HCT116 (cell line): ENCODE measurements around the gene IL37. TPM values are rescaled to one million over a fixed set of nuclear protein-coding genes. Genes with fewer than 3 reads are reported as not detected.

Source experiments
- ATAC-seq: fragments of 200-7000 bp; cut with Tn5 transposase; 2 replicates; pipeline ENCODE4 v1.9.1; 2020; ENCODE audit warnings: mild to moderate bottlenecking, moderate library complexity
- BruUV-seq: library from RNA; stranded (reverse); fragments of 400-500 nt; replicated peaks from 2 replicates; lab custom pipeline; 2021; lab: Mats Ljungman, UMichigan
- CTCF ChIA-PET: fragments of 300-600 bp; sonication (Branson Sonifier 250); formaldehyde crosslinking; loops from one replicate; lab custom pipeline; 2021; ENCODE audit warnings: antibody characterized with exemption; lab: Charles Lee
- POLR2A ChIA-PET: fragments of 300-600, 350-600 bp; sonication (Branson Sonifier 250); formaldehyde crosslinking; loops from one replicate; lab custom pipeline; 2021; ENCODE audit warnings: antibody characterized with exemption; lab: Charles Lee
- RAD21 ChIA-PET, 2 experiments: fragments of 300-600 bp; sonication (Branson Sonifier 250); formaldehyde crosslinking; loops; one replicate each; lab custom pipeline; 2023; ENCODE audit warnings: low total read pairs in 2 of 2; ENCODE audit not compliant: uncharacterized antibody in 2 of 2, unreplicated experiment in 2 of 2, low non-redundant PET in 1 of 2; lab: Charles Lee
- DNase-seq: peaks from one replicate; pipeline ENCODE4 v3.0.0-alpha.2; 2010; ENCODE audit warnings: low read depth, low spot score
- H2AFZ ChIP-seq: fragments of 200-600 bp; shearing (Covaris generic), sonication (generic); 2 replicates; pipeline ENCODE4 v1.6.1; 2017; ENCODE audit warnings: low read depth, mixed run types, mixed read lengths, antibody characterized with exemption, low read length; ENCODE audit not compliant: poor library complexity, severe bottlenecking
- H3K27ac ChIP-seq: 2 replicates; pipeline ENCODE4 v1.5.1; 2012; ENCODE audit warnings: low read depth, low read length
- H3K27me3 ChIP-seq: fragments of 200-600 bp; sonication (generic); 2 replicates; pipeline ENCODE4 v1.6.1; 2016; ENCODE audit warnings: mixed run types, low read length, mixed read lengths; ENCODE audit not compliant: insufficient read depth
- H3K36me3 ChIP-seq, 2 experiments: fragments of 200-500 bp in 1 of 2; fragments of 200-600 bp in 1 of 2; sonication (Bioruptor generic) in 1 of 2; sonication (generic) in 1 of 2; 2 replicates each; pipeline versions ENCODE4 v1.5.1 to v1.6.1; 2014 to 2016; ENCODE audit warnings: low read length in 2 of 2, inconsistent platforms in 1 of 2, mixed read lengths in 1 of 2, mixed run types in 1 of 2; ENCODE audit not compliant: insufficient read depth in 2 of 2, control insufficient read depth in 1 of 2
- H3K4me1 ChIP-seq, 2 experiments: fragments of 200-600 bp in 1 of 2; sonication (generic) in 1 of 2; 2 replicates each; pipeline versions ENCODE4 v1.5.1 to v1.6.1; 2012 to 2017; ENCODE audit warnings: low read length in 2 of 2, inconsistent platforms in 1 of 2, mild to moderate bottlenecking in 1 of 2, mixed read lengths in 1 of 2, mixed run types in 1 of 2, moderate library complexity in 1 of 2; ENCODE audit not compliant: insufficient read depth in 2 of 2, control insufficient read depth in 1 of 2
- H3K4me2 ChIP-seq: fragments of 200-600 bp; sonication (generic); 2 replicates; pipeline ENCODE4 v1.6.1; 2017; ENCODE audit warnings: mixed run types, low read length, mixed read lengths
- H3K4me3 ChIP-seq, 2 experiments: fragments of 200-600 bp in 1 of 2; sonication (generic) in 1 of 2; replicated peaks in 1 of 2; 2 replicates each; pipeline ENCODE4 v1.5.1; 2011 to 2016; ENCODE audit warnings: low read length in 2 of 2, control low read depth in 1 of 2, low read depth in 1 of 2, mild to moderate bottlenecking in 1 of 2, mixed read lengths in 1 of 2, mixed run types in 1 of 2
- H3K79me2 ChIP-seq: fragments of 200-600 bp; sonication (generic); 2 replicates; pipeline ENCODE4 v1.6.1; 2017; ENCODE audit warnings: mild to moderate bottlenecking, mixed run types, low read length, moderate library complexity, mixed read lengths; ENCODE audit not compliant: insufficient read depth
- H3K9ac ChIP-seq: fragments of 200-600 bp; sonication (generic); 2 replicates; pipeline ENCODE4 v1.6.1; 2016; ENCODE audit warnings: low read length, mixed read lengths
- H3K9me2 ChIP-seq: fragments of 200-600 bp; sonication (generic), shearing (Covaris generic); 2 replicates; pipeline ENCODE4 v1.6.1; 2017; ENCODE audit warnings: mixed run types, mild to moderate bottlenecking, moderate library complexity; ENCODE audit not compliant: insufficient read depth
- H3K9me3 ChIP-seq, 2 experiments: fragments of 200-500 bp in 1 of 2; fragments of 200-600 bp in 1 of 2; sonication (Bioruptor generic) in 1 of 2; sonication (generic) in 1 of 2; 2 replicates each; pipeline ENCODE4 v1.6.1; 2014 to 2017; ENCODE audit warnings: low read length in 2 of 2, mixed read lengths in 2 of 2, inconsistent platforms in 1 of 2, low read depth in 1 of 2, mild to moderate bottlenecking in 1 of 2, mixed run types in 1 of 2, moderate library complexity in 1 of 2; ENCODE audit not compliant: control insufficient read depth in 1 of 2, insufficient read depth in 1 of 2
- H4K20me1 ChIP-seq: fragments of 200-600 bp; sonication (generic), shearing (Covaris generic); 2 replicates; pipeline ENCODE4 v1.6.1; 2017; ENCODE audit warnings: mixed run types, mild to moderate bottlenecking, moderate library complexity; ENCODE audit not compliant: insufficient read depth
- ATF3 ChIP-seq: IDR thresholded peaks from 2 replicates; pipeline ENCODE4 v1.6.1; 2012
- EZH2 ChIP-seq: fragments of 200-600 bp; sonication (generic); IDR thresholded peaks from 2 replicates; pipeline ENCODE4 v1.6.1; 2017; ENCODE audit warnings: antibody characterized with exemption, mixed run types
- EZH2phosphoT487 ChIP-seq: fragments of 200-600 bp; IDR thresholded peaks from 2 replicates; pipeline ENCODE4 v1.6.1; 2018; ENCODE audit warnings: antibody characterized with exemption, borderline replicate concordance
- POLR2A ChIP-seq: IDR thresholded peaks from 2 replicates; pipeline ENCODE4 v1.7.0; 2011; ENCODE audit warnings: borderline replicate concordance; ENCODE audit not compliant: insufficient read depth, insufficient read length; ENCODE audit errors: extremely low read depth
- SP1 ChIP-seq: IDR thresholded peaks from 2 replicates; pipeline ENCODE4 v1.6.1; 2012; ENCODE audit warnings: low read depth
- SRF ChIP-seq: IDR thresholded peaks from 2 replicates; pipeline ENCODE4 v1.6.1; 2012; ENCODE audit warnings: low read depth
- YY1 ChIP-seq: IDR thresholded peaks from 2 replicates; pipeline ENCODE4 v1.6.1; 2011; ENCODE audit warnings: low read length, low read depth, moderate library complexity, mild to moderate bottlenecking; ENCODE audit not compliant: insufficient replicate concordance; ENCODE audit errors: extremely low read depth
- intact Hi-C: fragments of 100-400 bp; cut with micrococcal nuclease; formaldehyde crosslinking; loops from 2 replicates; pipeline ENCODE4 v1.10.0; 2022
- total RNA-seq: library from RNA; stranded (reverse); gene quantifications from one replicate; pipeline ENCODE4 v1.2.1, GENCODE V29; 2021; ENCODE audit not compliant: unreplicated experiment
- TF ChIP-seq, protein P1 (sequence below): IDR thresholded peaks from 2 replicates; pipeline ENCODE4 v1.6.1; 2011; ENCODE audit warnings: mild to moderate bottlenecking, low read length, moderate library complexity; ENCODE audit not compliant: insufficient replicate concordance; ENCODE audit errors: extremely low read depth
- TF ChIP-seq, protein P2 (sequence below): IDR thresholded peaks from 2 replicates; pipeline ENCODE4 v1.6.1; 2012
- TF ChIP-seq, protein P3 (sequence below), 3 experiments: fragments of 200-600 bp in 1 of 3; sonication (generic) in 1 of 3; IDR thresholded peaks in 2 of 3; conservative IDR thresholded peaks in 1 of 3; 2 replicates each; pipeline ENCODE4 v1.5.1; 2012 to 2017; ENCODE audit warnings: low read depth in 2 of 3, low read length in 2 of 3, antibody characterized with exemption in 1 of 3, borderline replicate concordance in 1 of 3, control low read depth in 1 of 3, mild to moderate bottlenecking in 1 of 3, mixed read lengths in 1 of 3, mixed run types in 1 of 3, moderate library complexity in 1 of 3; ENCODE audit not compliant: insufficient read depth in 1 of 3

Gene IL37
- total RNA-seq, 1 experiment from 2014 or later = not detected

DNA sequence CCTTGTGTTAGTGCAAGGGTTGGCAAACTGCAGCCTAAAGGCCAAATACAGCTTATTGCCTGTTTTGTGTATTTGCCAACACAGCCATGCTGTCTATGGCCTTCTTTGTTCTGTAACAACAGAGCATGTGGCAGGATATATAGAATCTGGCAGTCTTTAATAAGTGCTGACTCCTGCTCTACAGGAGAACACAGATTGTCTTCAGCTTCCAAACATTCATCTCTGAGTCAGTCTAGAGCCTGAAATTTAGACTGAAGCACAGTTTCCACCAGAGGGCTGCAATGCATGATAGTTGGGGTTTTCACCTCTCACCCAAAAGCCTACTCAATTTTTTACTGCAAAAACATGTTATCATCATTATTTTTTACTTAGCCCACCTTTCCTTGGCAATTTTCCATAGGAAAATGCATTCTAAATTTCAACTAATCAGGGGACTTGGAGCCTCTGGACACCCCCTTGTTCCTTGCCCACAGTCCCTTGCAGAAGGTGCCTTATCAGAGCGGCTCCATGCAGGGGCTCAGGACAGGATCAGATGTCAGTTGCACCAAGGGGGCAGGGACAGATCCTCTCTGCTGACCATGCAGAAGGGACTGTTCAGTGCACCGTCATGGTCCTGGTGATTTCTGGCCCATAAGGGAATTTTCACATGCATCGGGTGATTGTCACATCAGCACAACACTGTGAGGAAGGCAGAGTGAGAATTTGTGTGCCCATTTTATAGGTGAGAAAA is 12.4 kb downstream of the IL37 start:
- ATAC-seq (no peak), DNase-seq (no peak)
- POLR2A ChIA-PET = no interaction called here
- Histone ChIP-seq H3K9me3 (no peaks in the 10 kb centered on the region), H3K9ac (no peak overlapping the region), H3K27ac (no peak overlapping the region), H3K36me3 (no peaks in the 10 kb centered on the region), H4K20me1 (no peaks in the 10 kb centered on the region), H3K27me3 (no peaks in the 10 kb centered on the region), H3K4me1 (peaks cover 0 to 16% of the 10 kb centered on the region in 2 experiments; a peak in 2 of 4 replicates), H3K4me2 (no peak overlapping the region), H2AFZ (no peak overlapping the region), H3K4me3 (no peak overlapping the region), H3K79me2 (no peaks in the 10 kb centered on the region), H3K9me2 (no peaks in the 10 kb centered on the region)
- BruUV-seq = no TSS peak
- intact Hi-C loops = no loop called here
- TF ChIP-seq YY1 (no peak), EZH2 (no peak), SRF (no peak), SP1 (no peak), ATF3 (no peak), EZH2phosphoT487 (no peak), POLR2A (no peak)
- TF ChIP-seq, protein P1, sequence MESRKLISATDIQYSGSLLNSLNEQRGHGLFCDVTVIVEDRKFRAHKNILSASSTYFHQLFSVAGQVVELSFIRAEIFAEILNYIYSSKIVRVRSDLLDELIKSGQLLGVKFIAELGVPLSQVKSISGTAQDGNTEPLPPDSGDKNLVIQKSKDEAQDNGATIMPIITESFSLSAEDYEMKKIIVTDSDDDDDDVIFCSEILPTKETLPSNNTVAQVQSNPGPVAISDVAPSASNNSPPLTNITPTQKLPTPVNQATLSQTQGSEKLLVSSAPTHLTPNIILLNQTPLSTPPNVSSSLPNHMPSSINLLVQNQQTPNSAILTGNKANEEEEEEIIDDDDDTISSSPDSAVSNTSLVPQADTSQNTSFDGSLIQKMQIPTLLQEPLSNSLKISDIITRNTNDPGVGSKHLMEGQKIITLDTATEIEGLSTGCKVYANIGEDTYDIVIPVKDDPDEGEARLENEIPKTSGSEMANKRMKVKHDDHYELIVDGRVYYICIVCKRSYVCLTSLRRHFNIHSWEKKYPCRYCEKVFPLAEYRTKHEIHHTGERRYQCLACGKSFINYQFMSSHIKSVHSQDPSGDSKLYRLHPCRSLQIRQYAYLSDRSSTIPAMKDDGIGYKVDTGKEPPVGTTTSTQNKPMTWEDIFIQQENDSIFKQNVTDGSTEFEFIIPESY = no peak
- TF ChIP-seq, protein P2, sequence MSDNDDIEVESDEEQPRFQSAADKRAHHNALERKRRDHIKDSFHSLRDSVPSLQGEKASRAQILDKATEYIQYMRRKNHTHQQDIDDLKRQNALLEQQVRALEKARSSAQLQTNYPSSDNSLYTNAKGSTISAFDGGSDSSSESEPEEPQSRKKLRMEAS = no peak
- TF ChIP-seq, protein P3, sequence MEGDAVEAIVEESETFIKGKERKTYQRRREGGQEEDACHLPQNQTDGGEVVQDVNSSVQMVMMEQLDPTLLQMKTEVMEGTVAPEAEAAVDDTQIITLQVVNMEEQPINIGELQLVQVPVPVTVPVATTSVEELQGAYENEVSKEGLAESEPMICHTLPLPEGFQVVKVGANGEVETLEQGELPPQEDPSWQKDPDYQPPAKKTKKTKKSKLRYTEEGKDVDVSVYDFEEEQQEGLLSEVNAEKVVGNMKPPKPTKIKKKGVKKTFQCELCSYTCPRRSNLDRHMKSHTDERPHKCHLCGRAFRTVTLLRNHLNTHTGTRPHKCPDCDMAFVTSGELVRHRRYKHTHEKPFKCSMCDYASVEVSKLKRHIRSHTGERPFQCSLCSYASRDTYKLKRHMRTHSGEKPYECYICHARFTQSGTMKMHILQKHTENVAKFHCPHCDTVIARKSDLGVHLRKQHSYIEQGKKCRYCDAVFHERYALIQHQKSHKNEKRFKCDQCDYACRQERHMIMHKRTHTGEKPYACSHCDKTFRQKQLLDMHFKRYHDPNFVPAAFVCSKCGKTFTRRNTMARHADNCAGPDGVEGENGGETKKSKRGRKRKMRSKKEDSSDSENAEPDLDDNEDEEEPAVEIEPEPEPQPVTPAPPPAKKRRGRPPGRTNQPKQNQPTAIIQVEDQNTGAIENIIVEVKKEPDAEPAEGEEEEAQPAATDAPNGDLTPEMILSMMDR (IDR thresholded peaks at IDR 0.05 in 2 of 3, conservative IDR thresholded peaks at IDR 0.05 in 1 of 3; ENCODE audit: borderline replicate concordance in 1 of 3, insufficient read depth in 1 of 3, low read depth in 2 of 3, low read length in 2 of 3) = no peak
- CTCF ChIA-PET = interaction anchor here (0.6 to 2.0 kb wide), 3 partner anchors 13 to 38 kb away, joined by 3 to 8 read pairs (median 3); no protein-coding TSS in a partner anchor
- RAD21 ChIA-PET = no interaction called here
